ENCODE results near the gene CDH18.

CDH18 gene

DNA sequence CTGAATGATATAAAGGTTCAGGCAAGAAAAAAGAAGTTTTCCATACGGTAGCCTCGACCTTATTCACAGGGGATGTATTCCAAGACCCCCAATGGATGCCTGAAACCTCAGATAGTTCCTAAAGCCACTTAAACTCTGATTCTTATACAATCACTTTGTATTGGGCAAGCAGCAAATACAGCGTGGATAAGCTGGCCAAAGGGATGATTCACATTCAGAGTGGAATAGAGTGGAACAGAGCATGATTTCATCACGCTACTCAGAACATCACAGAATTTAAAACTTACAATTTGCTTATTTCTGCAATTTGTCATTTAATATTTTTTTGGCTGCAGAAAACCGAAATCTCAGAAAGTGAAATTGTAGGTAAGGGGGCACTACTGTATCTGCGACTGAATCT lies 40.5 kb upstream of the CDH18 start:
- POLR2A ChIA-PET (ENCODE audit: low non-redundant PET): no interaction called here
- no peak for TF ChIP-seq CTCF (conservative IDR thresholded peaks at IDR 0.05; ENCODE audit: low read depth)
- no peak overlapping the region for H3K27ac ChIP-seq
- CTCF ChIA-PET: interaction anchor here (1.1 kb wide), 1 partner anchor 13 kb away, joined by 5 read pairs; no protein-coding TSS in a partner anchor
- no peak for DNase-seq (ENCODE audit: low spot score)

- TF ChIP-seq CTCF (conservative IDR thresholded peaks at IDR 0.05; ENCODE audit: low read depth): no peak
- H3K27ac ChIP-seq: no peak overlapping the region
- CTCF ChIA-PET: no interaction called here
- POLR2A ChIA-PET (ENCODE audit: low non-redundant PET): no interaction called here
- no peak for DNase-seq (ENCODE audit: low spot score)
These were observed 35.7 kb upstream of the CDH18 start for GRCh38 chr5:20023686-20024180.

GRCh38 chr5:20020247-20020646 lies 32.2 kb upstream of the CDH18 start:
- POLR2A ChIA-PET (ENCODE audit: low non-redundant PET): no interaction called here
- no peak for DNase-seq (ENCODE audit: low spot score)
- CTCF ChIA-PET: no interaction called here
- no peak overlapping the region for H3K27ac ChIP-seq
- TF ChIP-seq CTCF (conservative IDR thresholded peaks at IDR 0.05; ENCODE audit: low read depth): no peak

GRCh38 chr5:20017021-20017420 lies 29.0 kb upstream of the CDH18 start:
- no peak overlapping the region for H3K27ac ChIP-seq
- CTCF ChIA-PET: no interaction called here
- no peak for DNase-seq (ENCODE audit: low spot score)
- POLR2A ChIA-PET (ENCODE audit: low non-redundant PET): no interaction called here
- no peak for TF ChIP-seq CTCF (conservative IDR thresholded peaks at IDR 0.05; ENCODE audit: low read depth)

DNA sequence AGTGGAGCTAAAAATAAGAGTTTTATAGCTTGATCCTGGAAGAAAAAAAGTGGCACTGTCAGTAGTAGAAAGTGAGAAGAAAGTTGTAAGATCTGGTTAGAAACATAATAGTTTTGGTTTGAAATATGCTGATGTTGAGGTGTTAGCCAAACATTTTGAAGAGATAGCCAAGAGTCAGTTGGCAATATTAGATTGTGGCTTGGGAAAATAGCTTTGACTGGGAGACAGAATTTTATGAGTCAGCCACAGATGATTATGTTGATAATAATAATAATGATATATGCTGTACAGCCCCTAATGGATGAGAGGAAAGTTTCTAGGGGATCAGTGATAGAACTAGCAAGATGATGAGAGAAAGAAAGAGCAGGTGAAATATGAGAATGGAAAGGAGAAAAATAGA lies 12.4 kb upstream of the CDH18 start:
- POLR2A ChIA-PET (ENCODE audit: low non-redundant PET): no interaction called here

GRCh38 chr5:19988457-19988856 lies 457 bp upstream of the CDH18 start:
- no peak overlapping the region for H3K27ac ChIP-seq
- TF ChIP-seq CTCF (conservative IDR thresholded peaks at IDR 0.05; ENCODE audit: low read depth): no peak
- ChIA-PET POLR2A (ENCODE audit: low non-redundant PET) (no interaction called here), CTCF (interaction anchor here (0.7 kb wide), 1 partner anchor 62 kb away, joined by 3 read pairs; no protein-coding TSS in a partner anchor)
- no peak for DNase-seq (ENCODE audit: low spot score)

More for the DNA sequence above, 12.4 kb upstream of the CDH18 start:
- CTCF ChIA-PET: no interaction called here
- H3K27ac ChIP-seq: no peak overlapping the region
- DNase-seq (ENCODE audit: low spot score): no peak
- no peak for TF ChIP-seq CTCF (conservative IDR thresholded peaks at IDR 0.05; ENCODE audit: low read depth)

GRCh38 chr5:19986806-19987205 lies 1.2 kb downstream of the CDH18 start:
- DNase-seq (ENCODE audit: low spot score): no peak
- no peak for TF ChIP-seq CTCF (conservative IDR thresholded peaks at IDR 0.05; ENCODE audit: low read depth)
- no peak overlapping the region for H3K27ac ChIP-seq
- ChIA-PET POLR2A (ENCODE audit: low non-redundant PET) (no interaction called here), CTCF (interaction anchor here (0.6 to 0.8 kb wide), 3 partner anchors 100 to 1477 kb away, joined by 3 read pairs; no protein-coding TSS in a partner anchor)

All from RWPE1 (cell line).